Measurements from ENCODE around the gene MXD1.

- no peak for TF ChIP-seq CTCF (IDR thresholded peaks at IDR 0.05)
- TF ChIP-seq EP300 (IDR thresholded peaks at IDR 0.05) = no peak
Observed at GRCh38 chr2:69969991-69970390, 55.1 kb downstream of the MXD1 start.
